ENCODE results near the gene ERMAP. TPM values are rescaled to one million over a fixed set of nuclear protein-coding genes. Genes with fewer than 3 reads are reported as not detected.

ERMAP gene
- total and polyA plus RNA-seq, 7 donors, result 1.4 to 3.7 (median 2.0) TPM

- H3K9me3 ChIP-seq, result no peaks in the 10 kb centered on the region
- DNase-seq (no peak), ATAC-seq (peak in 3 of 4 donors; percentile 7 to 17 (median 13))
- 6 to 8% (median 7%) methylated on average over 10 of the region's 10 CpGs for WGBS, 3 donors
- peak overlapping the region; percentile 64 for H3K27ac ChIP-seq
- H3K36me3 ChIP-seq (ENCODE audit: insufficient read depth in 1 of 2, low read depth in 1 of 2), result peaks cover 3 to 29% of the 10 kb centered on the region in 2 donors
- peaks cover 18% of the 10 kb centered on the region for H3K4me1 ChIP-seq
- peak overlapping the region; percentile 73 for H3K4me3 ChIP-seq
- intact Hi-C loops (cut with DNase I), result loop anchor here in 1 of 2 donors (10.0 kb wide), 1 partner anchor 81 kb away; the partner anchor contains the start of genes C1orf50 and P3H1
- H3K27me3 ChIP-seq (ENCODE audit: insufficient read depth in 3 of 3, low read length in 2 of 3), result no peaks in the 10 kb centered on the region
- TF ChIP-seq CTCF (IDR thresholded peaks at IDR 0.05), result no peak
Measured at GRCh38 chr1:42845866-42846256, 28.9 kb downstream of the ERMAP start.

DNA sequence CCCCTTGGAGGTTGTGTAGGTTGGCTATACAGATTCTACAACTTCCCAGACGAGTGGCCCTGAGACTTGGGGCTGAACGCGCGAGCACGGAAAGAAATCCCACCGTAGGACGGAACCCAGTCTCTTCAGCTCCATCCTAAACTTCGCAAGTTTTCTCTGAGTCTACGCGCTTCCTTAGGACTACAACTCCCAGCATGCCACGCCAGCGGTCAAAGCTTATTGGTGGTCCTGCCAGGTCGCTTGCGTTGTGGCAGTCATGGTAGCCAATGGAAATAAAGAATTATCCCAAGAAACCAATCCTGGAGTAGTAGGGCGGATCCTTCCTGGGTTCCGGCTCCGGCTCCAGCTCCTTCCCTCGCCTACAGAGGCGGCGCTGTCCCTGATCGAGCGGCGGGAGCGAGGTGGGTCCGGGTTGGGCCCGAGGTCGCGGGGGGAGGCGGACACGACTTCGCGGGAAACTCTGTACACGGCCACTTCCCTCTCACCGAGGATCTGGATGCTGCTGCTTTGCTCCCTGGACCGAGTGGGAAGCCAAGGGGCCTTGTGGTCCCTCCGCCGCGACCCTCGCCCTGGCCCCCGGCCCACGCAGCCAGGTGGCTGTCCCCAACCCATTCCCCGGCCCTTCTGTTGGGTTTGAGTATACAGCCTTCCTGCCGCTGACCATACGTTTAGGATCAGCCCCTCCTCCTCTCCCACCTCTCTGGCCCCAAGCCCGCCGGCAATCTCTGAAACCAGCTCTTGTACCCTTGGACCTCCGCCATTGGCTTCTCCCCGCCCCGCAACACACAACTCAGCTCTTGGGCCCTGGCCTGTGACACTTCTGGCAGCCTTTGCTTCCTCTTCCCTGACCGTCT is 29.6 kb downstream of the ERMAP start, which contains the start of gene ZNF691:
Gene ZNF691, plus strand, starts transcription at position 357 of the 854 bp plus-strand sequence. CDS start 3,046 bp downstream, outside the sequence.
- DNase-seq (peak; percentile 92 to 96), ATAC-seq (peak; percentile 98 to 100 (median 100))
- no peaks in the 10 kb centered on the region for H3K9me3 ChIP-seq
- peaks cover 18% of the 10 kb centered on the region for H3K4me1 ChIP-seq
- H3K27ac ChIP-seq, result peak within 1 kb of the TSS; percentile 76
- 0 to 1% (median 0%) methylated on average over 43 to 50 of the region's 50 CpGs for WGBS, 3 donors
- H3K27me3 ChIP-seq (ENCODE audit: insufficient read depth in 3 of 3, low read length in 2 of 3), result no peaks in the 10 kb centered on the region
- H3K4me3 ChIP-seq, result peak within 1 kb of the TSS; percentile 73
- intact Hi-C loops (cut with DNase I), result loop anchor here in 1 of 2 donors (10.0 kb wide), 1 partner anchor 82 kb away; the partner anchor contains the start of genes C1orf50 and P3H1
- peaks cover 3 to 36% of the 10 kb centered on the region in 2 donors for H3K36me3 ChIP-seq (ENCODE audit: insufficient read depth in 1 of 2, low read depth in 1 of 2)
- peak; percentile 49 for TF ChIP-seq CTCF (IDR thresholded peaks at IDR 0.05)

GRCh38 chr1:42847111-42847595 is 30.2 kb downstream of the ERMAP start:
- TF ChIP-seq CTCF (IDR thresholded peaks at IDR 0.05), result no peak
- intact Hi-C loops (cut with DNase I), result loop anchor here in 1 of 2 donors (10.0 kb wide), 1 partner anchor 82 kb away; the partner anchor contains the start of genes C1orf50 and P3H1
- 4 to 8% (median 5%) methylated on average over 6 of the region's 6 CpGs for WGBS, 3 donors
- Histone ChIP-seq H3K27me3 (ENCODE audit: insufficient read depth in 3 of 3, low read length in 2 of 3) (no peaks in the 10 kb centered on the region), H3K27ac (peak overlapping the region; percentile 76), H3K9me3 (no peaks in the 10 kb centered on the region), H3K4me1 (peaks cover 18% of the 10 kb centered on the region), H3K4me3 (peak overlapping the region; percentile 73), H3K36me3 (ENCODE audit: insufficient read depth in 1 of 2, low read depth in 1 of 2) (peaks cover 3 to 42% of the 10 kb centered on the region in 2 donors)
- no peak for ATAC-seq
- DNase-seq, result no peak

DNA sequence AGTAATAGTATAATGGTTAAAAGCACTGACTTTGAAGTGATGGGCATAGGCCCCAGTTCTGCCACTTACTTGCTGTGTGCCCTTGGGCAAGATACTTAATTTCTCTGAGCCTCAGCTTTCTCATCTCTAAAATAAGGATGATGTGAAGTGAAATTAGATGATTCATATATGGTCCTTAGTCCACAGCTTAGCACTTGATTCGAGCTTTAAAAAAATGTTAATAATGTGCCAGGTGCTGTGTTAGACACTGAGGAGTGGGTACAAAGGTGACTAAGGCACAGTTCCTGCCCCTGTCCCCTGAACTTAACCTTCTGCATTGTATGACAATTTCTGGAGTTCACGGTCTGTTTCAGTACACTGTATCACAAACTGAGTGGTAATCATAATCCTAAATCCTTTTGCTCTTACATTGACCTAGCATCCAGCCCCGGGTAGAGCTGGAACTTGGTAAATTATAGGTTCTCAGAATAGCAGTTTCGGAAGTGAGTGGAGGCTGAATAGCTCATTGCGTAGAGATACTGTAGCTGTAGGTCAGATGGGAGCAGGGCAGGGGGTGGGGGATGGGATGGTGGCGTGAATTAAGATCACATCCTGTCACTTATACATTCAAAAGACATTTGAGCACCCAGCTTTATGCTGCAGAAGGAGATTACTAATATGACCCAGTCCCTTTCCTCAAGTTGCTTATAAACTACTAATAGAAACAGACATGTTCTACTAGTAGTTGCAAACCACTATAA is 31.0 kb downstream of the ERMAP start:
- no peak for DNase-seq
- Histone ChIP-seq H3K27ac (no peak overlapping the region), H3K9me3 (no peaks in the 10 kb centered on the region), H3K36me3 (ENCODE audit: insufficient read depth in 1 of 2, low read depth in 1 of 2) (peaks cover 3 to 40% of the 10 kb centered on the region in 2 donors), H3K4me1 (peaks cover 18% of the 10 kb centered on the region), H3K27me3 (ENCODE audit: insufficient read depth in 3 of 3, low read length in 2 of 3) (no peaks in the 10 kb centered on the region), H3K4me3 (peak overlapping the region; percentile 73)
- intact Hi-C loops (cut with DNase I), result loop anchor here in 1 of 2 donors (10.0 kb wide), 1 partner anchor 83 kb away; the partner anchor contains the start of genes C1orf50 and P3H1
- 67 to 78% (median 70%) methylated on average over 6 of the region's 6 CpGs for WGBS, 3 donors
- TF ChIP-seq CTCF (IDR thresholded peaks at IDR 0.05), result no peak
- no peak for ATAC-seq
